Measurements from ENCODE around the gene DLK2.

The DLK2 gene

GRCh38 chr6:43492673-43493072, 37.3 kb upstream of the DLK2 start:
- no peak for TF ChIP-seq CTCF (IDR thresholded peaks at IDR 0.05; ENCODE audit: insufficient read depth, low read depth, low read length, missing control alignments)
- DNase-seq (ENCODE audit: low read depth), result no peak
- H3K4me3 ChIP-seq (ENCODE audit: low read length), result no peak overlapping the region

GRCh38 chr6:43491750-43492661, 36.7 kb upstream of the DLK2 start:
- no peak for TF ChIP-seq CTCF (IDR thresholded peaks at IDR 0.05; ENCODE audit: insufficient read depth, low read depth, low read length, missing control alignments)
- peak; percentile 79 for DNase-seq (ENCODE audit: low read depth)
- no peak overlapping the region for H3K4me3 ChIP-seq (ENCODE audit: low read length)

- no peak for TF ChIP-seq CTCF (IDR thresholded peaks at IDR 0.05; ENCODE audit: insufficient read depth, low read depth, low read length, missing control alignments)
- no peak for DNase-seq (ENCODE audit: low read depth)
- no peak overlapping the region for H3K4me3 ChIP-seq (ENCODE audit: low read length)
These were observed 35.2 kb upstream of the DLK2 start for GRCh38 chr6:43490523-43490939.

GRCh38 chr6:43489277-43490072, 34.1 kb upstream of the DLK2 start:
- TF ChIP-seq CTCF (IDR thresholded peaks at IDR 0.05; ENCODE audit: insufficient read depth, low read depth, low read length, missing control alignments), result no peak
- no peak overlapping the region for H3K4me3 ChIP-seq (ENCODE audit: low read length)
- no peak for DNase-seq (ENCODE audit: low read depth)

- TF ChIP-seq CTCF (IDR thresholded peaks at IDR 0.05; ENCODE audit: insufficient read depth, low read depth, low read length, missing control alignments), result no peak
- DNase-seq (ENCODE audit: low read depth), result no peak
- no peak overlapping the region for H3K4me3 ChIP-seq (ENCODE audit: low read length)
These were observed 33.4 kb upstream of the DLK2 start for GRCh38 chr6:43488667-43489276.

GRCh38 chr6:43481591-43482236, 26.4 kb upstream of the DLK2 start:
- no peak overlapping the region for H3K4me3 ChIP-seq (ENCODE audit: low read length)
- no peak for TF ChIP-seq CTCF (IDR thresholded peaks at IDR 0.05; ENCODE audit: insufficient read depth, low read depth, low read length, missing control alignments)
- DNase-seq (ENCODE audit: low read depth), result peak; percentile 94

All from epithelial cell of esophagus (primary cell).